GM21619 (cell line): ENCODE results near the gene CLCA4.

Experiments
- ATAC-seq: cut with Tn5 transposase; IDR thresholded peaks from one replicate; pipeline ENCODE4 v1.9.1; 2021; ENCODE audit not compliant: unreplicated experiment

Gene CLCA4

GRCh38 chr1:86616871-86617270, 70.0 kb downstream of the CLCA4 start:
- peak; percentile 100 for ATAC-seq

GRCh38 chr1:86618358-86618757, 71.5 kb downstream of the CLCA4 start:
- ATAC-seq, result no peak

GRCh38 chr1:86619313-86619712, 72.4 kb downstream of the CLCA4 start:
- ATAC-seq, result no peak

- ATAC-seq, result no peak
Observed at GRCh38 chr1:86621286-86621685, 74.4 kb downstream of the CLCA4 start.
